ENCODE measurements around the gene XAGE5. TPM values are rescaled to one million over a fixed set of nuclear protein-coding genes. Genes with fewer than 3 reads are reported as not detected.
"Not testable (repeated sequence)": the region's sequence is repeated elsewhere in the genome, so short reads cannot be mapped to it uniquely, and the experiment has no call there.

The XAGE5 gene
- total RNA-seq, 3 donors from 2014 or later (not counting 1 experiment from before 2014, with no cell fraction given) = not detected

GRCh38 chrX:52839137-52839536 is 28.1 kb downstream of the XAGE5 start:
- intact Hi-C loops (cut with micrococcal nuclease) = no loop called here
- no peak for DNase-seq
- H3K36me3 Mint-ChIP-seq = no peaks in the 10 kb centered on the region
- Histone ChIP-seq H3K27ac (ENCODE audit: low read length) (no peak overlapping the region), H3K27me3 (ENCODE audit: control insufficient read depth, insufficient read depth, low read length) (no peaks in the 10 kb centered on the region), H3K36me3 (ENCODE audit: control insufficient read depth, insufficient read depth, low read length) (no peaks in the 10 kb centered on the region), H3K4me3 (ENCODE audit: low read length) (no peak overlapping the region), H3K9me3 (ENCODE audit: control insufficient read depth, insufficient read depth, low read length) (no peaks in the 10 kb centered on the region), H3K4me1 (ENCODE audit: control insufficient read depth, insufficient read depth, low read length) (no peaks in the 10 kb centered on the region)
- 88% methylated on average over 1 of the region's 2 CpGs for WGBS (ENCODE audit: insufficient coverage)
- H3K4me3 Mint-ChIP-seq = no peak overlapping the region
- no peaks in the 10 kb centered on the region for H3K4me1 Mint-ChIP-seq
- peaks cover 2 to 11% of the 10 kb centered on the region in 2 donors for H3K27me3 Mint-ChIP-seq (ENCODE audit: low read depth in 2 of 2)
- no peaks in the 10 kb centered on the region for H3K9me3 Mint-ChIP-seq
- no peak for TF ChIP-seq CTCF (IDR thresholded peaks at IDR 0.05)
- no peak for ATAC-seq
- no peak overlapping the region for H3K27ac Mint-ChIP-seq

GRCh38 chrX:52843619-52844018 is 32.5 kb downstream of the XAGE5 start:
- H3K4me3 Mint-ChIP-seq; intact Hi-C loops (cut with micrococcal nuclease); ATAC-seq; H3K36me3 Mint-ChIP-seq; H3K27ac Mint-ChIP-seq; H3K4me1 Mint-ChIP-seq; H3K4me1 ChIP-seq (ENCODE audit: control insufficient read depth, insufficient read depth, low read length); H3K27ac ChIP-seq (ENCODE audit: low read length); H3K27me3 ChIP-seq (ENCODE audit: control insufficient read depth, insufficient read depth, low read length); DNase-seq; H3K9me3 ChIP-seq (ENCODE audit: control insufficient read depth, insufficient read depth, low read length); H3K36me3 ChIP-seq (ENCODE audit: control insufficient read depth, insufficient read depth, low read length); H3K9me3 Mint-ChIP-seq; H3K4me3 ChIP-seq (ENCODE audit: low read length): not testable (repeated sequence)
- H3K27me3 Mint-ChIP-seq (ENCODE audit: low read depth in 2 of 2) = peaks cover 19 to 27% of the 10 kb centered on the region in 2 donors
- WGBS (ENCODE audit: insufficient coverage) = 71% methylated on average over 1 of the region's 3 CpGs

GRCh38 chrX:52852110-52852860 is 41.2 kb downstream of the XAGE5 start:
- Mint-ChIP-seq H3K9me3 (no peaks in the 10 kb centered on the region), H3K4me1 (no peaks in the 10 kb centered on the region), H3K36me3 (no peaks in the 10 kb centered on the region), H3K27ac (no peak overlapping the region), H3K4me3 (no peak overlapping the region), H3K27me3 (ENCODE audit: low read depth in 2 of 2) (peaks cover 6 to 33% of the 10 kb centered on the region in 2 donors)
- no peaks in the 10 kb centered on the region for H3K4me1 ChIP-seq (ENCODE audit: control insufficient read depth, insufficient read depth, low read length)
- TF ChIP-seq CTCF (IDR thresholded peaks at IDR 0.05) = no peak
- H3K4me3 ChIP-seq (ENCODE audit: low read length) = no peak overlapping the region
- no peaks in the 10 kb centered on the region for H3K27me3 ChIP-seq (ENCODE audit: control insufficient read depth, insufficient read depth, low read length)
- WGBS (ENCODE audit: insufficient coverage) = 90% methylated on average over 6 of the region's 9 CpGs
- H3K9me3 ChIP-seq (ENCODE audit: control insufficient read depth, insufficient read depth, low read length) = no peaks in the 10 kb centered on the region
- intact Hi-C loops (cut with micrococcal nuclease) = no loop called here
- H3K36me3 ChIP-seq (ENCODE audit: control insufficient read depth, insufficient read depth, low read length) = no peaks in the 10 kb centered on the region
- no peak for ATAC-seq
- no peak for DNase-seq
- H3K27ac ChIP-seq (ENCODE audit: low read length) = no peak overlapping the region

- H3K4me1 Mint-ChIP-seq; H3K4me3 ChIP-seq (ENCODE audit: low read length); H3K27me3 ChIP-seq (ENCODE audit: control insufficient read depth, insufficient read depth, low read length); intact Hi-C loops (cut with micrococcal nuclease); H3K27ac ChIP-seq (ENCODE audit: low read length); DNase-seq; H3K4me3 Mint-ChIP-seq; H3K4me1 ChIP-seq (ENCODE audit: control insufficient read depth, insufficient read depth, low read length); H3K9me3 Mint-ChIP-seq; H3K36me3 ChIP-seq (ENCODE audit: control insufficient read depth, insufficient read depth, low read length); ATAC-seq; H3K27ac Mint-ChIP-seq; H3K36me3 Mint-ChIP-seq; H3K9me3 ChIP-seq (ENCODE audit: control insufficient read depth, insufficient read depth, low read length): not testable (repeated sequence)
- H3K27me3 Mint-ChIP-seq (ENCODE audit: low read depth in 2 of 2) = peaks cover 3 to 40% of the 10 kb centered on the region in 2 donors
- WGBS (ENCODE audit: insufficient coverage) = 43% methylated on average over 2 of the region's 4 CpGs
Observed at GRCh38 chrX:52856991-52857525, 46.0 kb downstream of the XAGE5 start.

Measured in natural killer cell (primary cell).